ENCODE results near the gene ACTR3.
"Not testable (repeated sequence)": the region's sequence is repeated elsewhere in the genome, so short reads cannot be mapped to it uniquely, and the experiment has no call there.

The ACTR3 gene

GRCh38 chr2:113906647-113907046 is 16.8 kb downstream of the ACTR3 start:
- no peak for FAIRE-seq

- no peak for FAIRE-seq
Observed at GRCh38 chr2:113907297-113907696, 17.4 kb downstream of the ACTR3 start.

- no peak for FAIRE-seq
Observed at GRCh38 chr2:113910110-113910717, 20.3 kb downstream of the ACTR3 start.

GRCh38 chr2:113910967-113911678 is 21.2 kb downstream of the ACTR3 start:
- FAIRE-seq: no peak

- no peak for FAIRE-seq
Observed at GRCh38 chr2:113915082-113915819, 25.4 kb downstream of the ACTR3 start.

GRCh38 chr2:113918229-113918628 is 28.3 kb downstream of the ACTR3 start:
- FAIRE-seq: no peak

- no peak for FAIRE-seq
Observed at GRCh38 chr2:113920996-113921395, 31.1 kb downstream of the ACTR3 start.

- FAIRE-seq: no peak
Observed at GRCh38 chr2:113922335-113922734, 32.4 kb downstream of the ACTR3 start.

GRCh38 chr2:113922784-113923183 is 32.9 kb downstream of the ACTR3 start:
- FAIRE-seq: no peak

- FAIRE-seq: no peak
Observed at GRCh38 chr2:113925884-113926283, 36.0 kb downstream of the ACTR3 start.

GRCh38 chr2:113926314-113926713 is 36.4 kb downstream of the ACTR3 start:
- FAIRE-seq: no peak

GRCh38 chr2:113930448-113930847 is 40.6 kb downstream of the ACTR3 start:
- no peak for FAIRE-seq

GRCh38 chr2:113937501-113937900 is 47.6 kb downstream of the ACTR3 start:
- no peak for FAIRE-seq

- FAIRE-seq: no peak
Observed at GRCh38 chr2:113940891-113941290, 51.0 kb downstream of the ACTR3 start.

- not testable (repeated sequence) for FAIRE-seq
Observed at GRCh38 chr2:113945784-113946183, 55.9 kb downstream of the ACTR3 start.

- FAIRE-seq: not testable (repeated sequence)
Observed at GRCh38 chr2:113950906-113951305, 61.0 kb downstream of the ACTR3 start.

- no peak for FAIRE-seq
Observed at GRCh38 chr2:113961000-113961399, 71.1 kb downstream of the ACTR3 start.

GRCh38 chr2:113962692-113963480 is 73.0 kb downstream of the ACTR3 start:
- no peak for FAIRE-seq

GRCh38 chr2:113963965-113964364 is 74.1 kb downstream of the ACTR3 start:
- no peak for FAIRE-seq

- no peak for FAIRE-seq
Observed at GRCh38 chr2:113964436-113964835, 74.5 kb downstream of the ACTR3 start.

- no peak for FAIRE-seq
Observed at GRCh38 chr2:113965228-113965627, 75.3 kb downstream of the ACTR3 start.

- no peak for FAIRE-seq
Observed at GRCh38 chr2:113965644-113966043, 75.8 kb downstream of the ACTR3 start.

GRCh38 chr2:113966171-113966570 is 76.3 kb downstream of the ACTR3 start:
- FAIRE-seq: no peak
